K562 (cell line): ENCODE measurements around the gene NAB1. TPM values are rescaled to one million over a fixed set of nuclear protein-coding genes. Genes with fewer than 3 reads are reported as not detected.

ENCODE experiments used
- ATAC-seq: fragments of 200-7000 bp; cut with Tn5 transposase; 3 replicates; pipeline ENCODE4 v1.9.1; 2020; ENCODE audit warnings: moderate library complexity
- BruUV-seq: library from RNA; stranded (reverse); fragments of 400-500 nt; replicated peaks from 2 replicates; lab custom pipeline; 2021; lab: Mats Ljungman, UMichigan
- CTCF ChIA-PET: fragments of 300-600 bp; formaldehyde crosslinking; extraction: SDS; loops from one replicate; lab custom pipeline; 2021; ENCODE audit warnings: low intra/inter-chr PET ratio; lab: Yijun Ruan, JAX
- POLR2A ChIA-PET: fragments of 300-600, 350-650 bp; sonication (Branson Sonifier 250); formaldehyde crosslinking; extraction: SDS; loops from one replicate; lab custom pipeline; 2021; ENCODE audit warnings: antibody characterized with exemption, inconsistent platforms; lab: Yijun Ruan, JAX
- DNase-seq, 4 experiments: peaks; one replicate each; pipeline versions ENCODE4 v3.0.0 to v3.0.0-alpha.2; 2011 to 2018; ENCODE audit warnings: low spot score in 3 of 4, mixed read lengths in 3 of 4; ENCODE audit errors: extremely low read depth in 1 of 4
- FAIRE-seq: peaks from 2 replicates; lab custom pipeline; 2011; peaks lifted over from hg19 to GRCh38; lab: Jason Lieb, UNC
- H2AFZ ChIP-seq: 2 replicates; pipeline ENCODE4 v1.6.0; 2011; ENCODE audit warnings: low read depth, low read length, control low read depth, inconsistent platforms
- H3K27ac ChIP-seq: fragments of 200-600 bp; 3 replicates; pipeline ENCODE4 v1.8.0; 2011; ENCODE audit warnings: low read depth, mild to moderate bottlenecking, control low read depth, inconsistent platforms, low read length, moderate library complexity, mixed read lengths; ENCODE audit errors: extremely low read depth
- H3K27me3 ChIP-seq, 2 experiments: fragments of 300-600 bp in 1 of 2; 2 replicates in 1 of 2; 3 replicates in 1 of 2; pipeline versions ENCODE4 v1.6.0 to v1.8.0; 2011; ENCODE audit warnings: inconsistent platforms in 2 of 2, low read length in 2 of 2, mild to moderate bottlenecking in 1 of 2, mixed read lengths in 1 of 2, moderate library complexity in 1 of 2; ENCODE audit not compliant: control insufficient read depth in 2 of 2, insufficient read depth in 2 of 2
- H3K36me3 ChIP-seq: fragments of 300-600 bp; 3 replicates; pipeline ENCODE4 v1.8.0; 2011; ENCODE audit warnings: mild to moderate bottlenecking, low read length, inconsistent platforms; ENCODE audit not compliant: control insufficient read depth, insufficient read depth
- H3K4me1 ChIP-seq, 2 experiments: fragments of 200-600 bp in 1 of 2; replicated peaks in 1 of 2; 2 replicates in 1 of 2; 3 replicates in 1 of 2; pipeline versions ENCODE4 v1.5.1 to v1.8.0; 2011; ENCODE audit warnings: inconsistent platforms in 2 of 2, low read length in 2 of 2, mild to moderate bottlenecking in 1 of 2, mixed read lengths in 1 of 2, moderate library complexity in 1 of 2; ENCODE audit not compliant: control insufficient read depth in 2 of 2, insufficient read depth in 2 of 2
- H3K4me2 ChIP-seq: 2 replicates; pipeline ENCODE4 v1.6.1; 2011; ENCODE audit warnings: low read length, control low read depth, inconsistent platforms, mixed read lengths; ENCODE audit not compliant: insufficient read depth
- H3K4me3 ChIP-seq: fragments of 200-600 bp; sonication (generic), shearing (Covaris generic); 2 replicates; pipeline ENCODE4 v1.5.1; 2016; ENCODE audit warnings: control low read depth, inconsistent platforms
- H3K79me2 ChIP-seq: fragments of 200-600 bp; 3 replicates; pipeline ENCODE4 v1.8.0; 2011; ENCODE audit warnings: low read length, inconsistent platforms; ENCODE audit not compliant: control insufficient read depth, insufficient read depth
- H3K9ac ChIP-seq, 2 experiments: 2 replicates each; pipeline versions ENCODE4 v1.6.0 to v1.6.1; 2011; ENCODE audit warnings: low read depth in 2 of 2, low read length in 2 of 2, control low read depth in 1 of 2, inconsistent platforms in 1 of 2, mild to moderate bottlenecking in 1 of 2, mixed read lengths in 1 of 2; ENCODE audit not compliant: insufficient read depth in 1 of 2
- H3K9me1 ChIP-seq: one replicate; pipeline ENCODE4 v1.6.0; 2011; ENCODE audit warnings: inconsistent platforms, mild to moderate bottlenecking, low read length, moderate library complexity; ENCODE audit not compliant: control insufficient read depth, insufficient read depth
- H3K9me3 ChIP-seq: replicated peaks from 2 replicates; pipeline ENCODE4 v1.5.1; 2011; ENCODE audit warnings: low read depth, low read length, inconsistent platforms; ENCODE audit not compliant: control insufficient read depth, insufficient read depth
- H4K20me1 ChIP-seq: replicated peaks from 2 replicates; pipeline ENCODE4 v1.6.1; 2011; ENCODE audit warnings: low read length, inconsistent platforms, mixed read lengths; ENCODE audit not compliant: control insufficient read depth, insufficient read depth
- ATF3 ChIP-seq, 2 experiments: fragments of 450-650 bp in 1 of 2; sonication (generic) in 1 of 2; formaldehyde crosslinking in 1 of 2; IDR thresholded peaks in 1 of 2; conservative IDR thresholded peaks in 1 of 2; 2 replicates each; pipeline versions ENCODE4 v1.6.1 to v1.8.1; 2016 to 2023; ENCODE audit warnings: mild to moderate bottlenecking in 2 of 2, moderate library complexity in 2 of 2, inconsistent platforms in 1 of 2, missing genetic modification reagents in 1 of 2
- BCOR ChIP-seq: fragments of 450-650 bp; IDR thresholded peaks from 2 replicates; pipeline ENCODE4 v1.6.1; 2016
- C11orf30 ChIP-seq: fragments of 450-650 bp; IDR thresholded peaks from 2 replicates; pipeline ENCODE4 v1.6.1; 2016; ENCODE audit warnings: low read depth, mild to moderate bottlenecking
- EGR1 ChIP-seq: fragments of 450-650 bp; conservative IDR thresholded peaks from 2 replicates; pipeline ENCODE4 v1.6.1; 2017; ENCODE audit warnings: mild to moderate bottlenecking
- HMBOX1 ChIP-seq: sonication (generic); IDR thresholded peaks from 2 replicates; pipeline ENCODE4 v1.6.1; 2016
- IFI16 ChIP-seq: fragments of 250-450 bp; sonication (Bioruptor Pico); IDR thresholded peaks from 2 replicates; pipeline ENCODE4 v2.1.2; 2022; ENCODE audit warnings: mild to moderate bottlenecking, inconsistent platforms
- KDM5B ChIP-seq: fragments of 200-600 bp; sonication (generic); IDR thresholded peaks from 2 replicates; pipeline ENCODE4 v1.6.1; 2012; ENCODE audit warnings: low read depth, mild to moderate bottlenecking, moderate library complexity, low read length, control low read depth, inconsistent platforms; ENCODE audit not compliant: insufficient replicate concordance
- RHOXF2B ChIP-seq: fragments of 250-450 bp; sonication (Bioruptor Pico); conservative IDR thresholded peaks from 2 replicates; pipeline ENCODE4 v1.5.1; 2021
- SIN3A ChIP-seq, 2 experiments: fragments of 150-350 bp in 1 of 2; IDR thresholded peaks; 2 replicates each; pipeline ENCODE4 v1.6.1; 2011 to 2016; ENCODE audit warnings: borderline replicate concordance in 2 of 2, low read depth in 2 of 2, low read length in 2 of 2, mild to moderate bottlenecking in 2 of 2, moderate library complexity in 2 of 2; ENCODE audit not compliant: control insufficient read depth in 1 of 2
- SRSF1 ChIP-seq: fragments of 200-400 bp; formaldehyde crosslinking; IDR thresholded peaks from 2 replicates; pipeline ENCODE4 v1.6.1; 2017; ENCODE audit warnings: mild to moderate bottlenecking, low read depth, low read length, moderate library complexity
- ZNF217 ChIP-seq: sonication (generic); formaldehyde crosslinking; IDR thresholded peaks from 2 replicates; pipeline ENCODE4 v1.8.0; 2022; ENCODE audit warnings: mild to moderate bottlenecking, missing genetic modification reagents
- ZNF316 ChIP-seq: fragments of 450-650 bp; IDR thresholded peaks from 2 replicates; pipeline ENCODE4 v1.6.1; 2016
- ZNF384 ChIP-seq: IDR thresholded peaks from 2 replicates; pipeline ENCODE4 v1.6.1; 2012; ENCODE audit warnings: low read depth, low read length, improper control_type of control experiment
- WGBS: fragments of 100-300 bp; shearing (Covaris generic); methylation state at CpG from one replicate; pipeline ENCODE4 v1.1.6; 2016; ENCODE audit warnings: low coverage, mixed read lengths; ENCODE audit not compliant: insufficient coverage; ENCODE audit errors: missing lambda C conversion rate; 5-methylcytosine and 5-hydroxymethylcytosine counted together
- in situ Hi-C: fragments of 300-500 bp; cut with MboI; formaldehyde crosslinking; loops from 4 replicates; pipeline ENCODE4 v1.15.0; 2018; ENCODE audit warnings: inconsistent platforms, mixed read lengths
- intact Hi-C: fragments of 100-400 bp; cut with micrococcal nuclease; formaldehyde crosslinking; loops from 2 replicates; pipeline ENCODE4 v1.14.2; 2022
- polyA plus RNA-seq, 8 experiments: library from polyadenylated mRNA; depleted of rRNA in 4 of 8; stranded (reverse) in 5 of 8; unstranded in 3 of 8; fragments of >200 nt; fragmentation: Nextera tagmentation in 2 of 8; fragmentation: Illumina TruSeq in 1 of 8; extraction: Ambion mirVana in 2 of 8; extraction: Trizol in 1 of 8; gene quantifications; 2 replicates each; pipeline versions ENCODE4 v1.2.1 to v1.2.3, GENCODE V29; 2011 to 2014; ENCODE audit warnings: inconsistent platforms in 1 of 8, missing spikeins in 1 of 8
- total RNA-seq, 7 experiments: library from RNA; depleted of rRNA in 6 of 7; stranded (reverse); fragments of >200 nt in 6 of 7; fragmentation: Illumina TruSeq in 2 of 7; extraction: Trizol in 2 of 7; gene quantifications; 2 replicates each; pipeline versions ENCODE4 v1.2.1 to v1.2.3, GENCODE V29; 2011 to 2021; ENCODE audit warnings: low replicate concordance in 1 of 7

NAB1 gene
- total and polyA plus RNA-seq, 9 of the 15 experiments (the other 6 are each of a cell fraction or from before 2014, with no cell fraction given): 3.1 to 23.0 (median 16.3) TPM

GRCh38 chr2:190694479-190694878 is 45.6 kb downstream of the NAB1 start:
- POLR2A ChIA-PET: no interaction called here
- Histone ChIP-seq H3K36me3 (peaks cover 14% of the 10 kb centered on the region; the same call in 2 of the 3 replicates), H3K9ac (no peak overlapping the region), H3K27ac (no peak overlapping the region), H3K4me2 (no peak overlapping the region), H3K27me3 (no peaks in the 10 kb centered on the region), H3K9me1 (no peaks in the 10 kb centered on the region), H3K4me1 (no peaks in the 10 kb centered on the region; a peak in 1 of 5 replicates), H2AFZ (no peak overlapping the region), H3K79me2 (no peaks in the 10 kb centered on the region), H3K4me3 (no peak overlapping the region), H4K20me1 (no peaks in the 10 kb centered on the region), H3K9me3 (no peaks in the 10 kb centered on the region)
- FAIRE-seq: no peak
- DNase-seq: no peak
- TF ChIP-seq C11orf30 (peak; percentile 10; the same call in 1 of the 2 replicates), RHOXF2B (CRISPR knock-in tag) (no peak), SRSF1 (no peak), IFI16 (CRISPR knock-in tag) (no peak), KDM5B (no peak), ZNF316 (peak; percentile 59)
- BruUV-seq: no TSS peak
- intact Hi-C loops (no loop called here), in situ Hi-C loops (no loop called here)
- WGBS: 98% methylated on average over 11 of the region's 11 CpGs
- CTCF ChIA-PET: no interaction called here
- ATAC-seq: no peak

- H3K9me3 ChIP-seq: no peaks in the 10 kb centered on the region
- H2AFZ ChIP-seq: no peak overlapping the region
- H3K4me2 ChIP-seq: no peak overlapping the region
- no peak for FAIRE-seq
- no peak for ATAC-seq
- no peak for DNase-seq
- H3K27me3 ChIP-seq: no peaks in the 10 kb centered on the region
- H3K27ac ChIP-seq: no peak overlapping the region; the same call in 2 of the 3 replicates
- peaks cover 6% of the 10 kb centered on the region; the same call in 2 of the 3 replicates for H3K36me3 ChIP-seq
- no peaks in the 10 kb centered on the region for H4K20me1 ChIP-seq
- no TSS peak for BruUV-seq
- H3K9ac ChIP-seq: no peak overlapping the region
- H3K4me3 ChIP-seq: no peak overlapping the region
- no peaks in the 10 kb centered on the region for H3K9me1 ChIP-seq
- 86% methylated on average over 4 of the region's 4 CpGs for WGBS
- no peaks in the 10 kb centered on the region for H3K79me2 ChIP-seq
- TF ChIP-seq ZNF384 (no peak), EGR1 (0 out of 2 replicates have a peak, but pooled peaks have one; percentile 10), ZNF217 (CRISPR knock-in tag) (no peak), ATF3 (IDR thresholded peaks at IDR 0.05) (peak; percentile 34; the same call in 1 of the 2 replicates), ATF3 (CRISPR knock-in tag; conservative IDR thresholded peaks at IDR 0.05) (no peak), SIN3A (IDR thresholded peaks at IDR 0.05; ENCODE audit: borderline replicate concordance in 2 of 2, control insufficient read depth in 1 of 2, low read depth in 2 of 2, low read length in 2 of 2) (no peak), HMBOX1 (peak; percentile 36; the same call in 1 of the 2 replicates), BCOR (no peak)
- CTCF ChIA-PET: no interaction called here
- POLR2A ChIA-PET: interaction anchor here (0.6 kb wide), 1 partner anchor 376 kb away, joined by 3 read pairs; the partner anchor contains the start of gene HIBCH
- intact Hi-C loops (no loop called here), in situ Hi-C loops (no loop called here)
- H3K4me1 ChIP-seq: no peaks in the 10 kb centered on the region; a peak in 1 of 5 replicates
Observed at GRCh38 chr2:190695739-190696138, 46.9 kb downstream of the NAB1 start.
